Spleen (tissue), 7 donors: ENCODE data around the gene DNM3.

ENCODE experiments used
- POLR2A ChIP-seq, 3 donors: fragments of 450-650 bp; IDR thresholded peaks; one replicate each; pipeline ENCODE4 v1.5.1; 2017; ENCODE audit warnings: antibody characterized with exemption in 3 of 3, mild to moderate bottlenecking in 1 of 3
- POLR2AphosphoS5 ChIP-seq, 3 donors: sonication (generic); formaldehyde crosslinking; IDR thresholded peaks; one replicate each; pipeline ENCODE4 v1.5.1; 2017; ENCODE audit warnings: antibody characterized with exemption in 3 of 3
- TF ChIP-seq, protein P1 (sequence below), 11 experiments: fragments of 200-600 bp in 7 of 11; fragments of 450-650 bp in 4 of 11; sonication (generic) in 4 of 11; IDR thresholded peaks in 8 of 11; conservative IDR thresholded peaks in 3 of 11; 1 replicate in 7 of 11; 2 replicates in 4 of 11; pipeline versions ENCODE4 v1.4.0 to v1.8.0; 2016 to 2021; ENCODE audit warnings: antibody characterized with exemption in 11 of 11, inconsistent platforms in 4 of 11, mild to moderate bottlenecking in 1 of 11
- donor health status: DM: no; HTN: no; CAD: no; lungs with moderate emphysema.
- donor health status: DM: no; HTN: no; CAD: no.
- donor health status: DM: no; HTN: no; CAD: no.

- TF ChIP-seq POLR2A (IDR thresholded peaks at IDR 0.05) (no peak), POLR2AphosphoS5 (IDR thresholded peaks at IDR 0.05) (no peak)
- TF ChIP-seq, protein P1, sequence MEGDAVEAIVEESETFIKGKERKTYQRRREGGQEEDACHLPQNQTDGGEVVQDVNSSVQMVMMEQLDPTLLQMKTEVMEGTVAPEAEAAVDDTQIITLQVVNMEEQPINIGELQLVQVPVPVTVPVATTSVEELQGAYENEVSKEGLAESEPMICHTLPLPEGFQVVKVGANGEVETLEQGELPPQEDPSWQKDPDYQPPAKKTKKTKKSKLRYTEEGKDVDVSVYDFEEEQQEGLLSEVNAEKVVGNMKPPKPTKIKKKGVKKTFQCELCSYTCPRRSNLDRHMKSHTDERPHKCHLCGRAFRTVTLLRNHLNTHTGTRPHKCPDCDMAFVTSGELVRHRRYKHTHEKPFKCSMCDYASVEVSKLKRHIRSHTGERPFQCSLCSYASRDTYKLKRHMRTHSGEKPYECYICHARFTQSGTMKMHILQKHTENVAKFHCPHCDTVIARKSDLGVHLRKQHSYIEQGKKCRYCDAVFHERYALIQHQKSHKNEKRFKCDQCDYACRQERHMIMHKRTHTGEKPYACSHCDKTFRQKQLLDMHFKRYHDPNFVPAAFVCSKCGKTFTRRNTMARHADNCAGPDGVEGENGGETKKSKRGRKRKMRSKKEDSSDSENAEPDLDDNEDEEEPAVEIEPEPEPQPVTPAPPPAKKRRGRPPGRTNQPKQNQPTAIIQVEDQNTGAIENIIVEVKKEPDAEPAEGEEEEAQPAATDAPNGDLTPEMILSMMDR (IDR thresholded peaks at IDR 0.05 in 8 of 11, conservative IDR thresholded peaks at IDR 0.05 in 3 of 11) = no peak
Measured at GRCh38 chr1:172298911-172299310, 457.6 kb downstream of the DNM3 start.
